PC-9 (cell line): ENCODE results near the gene HS3ST4.

Source experiments
- CTCF ChIP-seq: fragments of 200-600 bp; sonication (generic); conservative IDR thresholded peaks from 2 replicates; pipeline ENCODE4 v1.6.1; 2017; ENCODE audit warnings: mixed run types, antibody characterized with exemption, mild to moderate bottlenecking, moderate library complexity
- EZH2 ChIP-seq: fragments of 200-600 bp; sonication (generic); IDR thresholded peaks from 2 replicates; pipeline ENCODE4 v1.8.0; 2017; ENCODE audit warnings: antibody characterized with exemption, low read depth

GRCh38 chr16:25872369-25873070 lies 180.8 kb downstream of the HS3ST4 start:
- TF ChIP-seq CTCF (no peak), EZH2 (no peak)
